Epithelial cell of esophagus (primary cell): ENCODE data around the gene PDGFB.
A peak's percentile ranks its signal among the peaks of the same experiment; 100 is the strongest.

Experiments used
- DNase-seq: peaks from one replicate; pipeline ENCODE4 v3.0.0; 2010; ENCODE audit warnings: low read depth
- H3K4me3 ChIP-seq: 2 replicates; pipeline ENCODE4 v1.5.1; 2011; ENCODE audit warnings: mild to moderate bottlenecking, low read length, control low read depth
- TF ChIP-seq, protein P1 (sequence below): IDR thresholded peaks from 2 replicates; pipeline ENCODE4 v1.5.1; 2011; ENCODE audit warnings: low read depth, mild to moderate bottlenecking, low read length, control low read depth, inconsistent platforms; ENCODE audit not compliant: insufficient read depth; ENCODE audit errors: missing control alignments

PDGFB gene

DNA sequence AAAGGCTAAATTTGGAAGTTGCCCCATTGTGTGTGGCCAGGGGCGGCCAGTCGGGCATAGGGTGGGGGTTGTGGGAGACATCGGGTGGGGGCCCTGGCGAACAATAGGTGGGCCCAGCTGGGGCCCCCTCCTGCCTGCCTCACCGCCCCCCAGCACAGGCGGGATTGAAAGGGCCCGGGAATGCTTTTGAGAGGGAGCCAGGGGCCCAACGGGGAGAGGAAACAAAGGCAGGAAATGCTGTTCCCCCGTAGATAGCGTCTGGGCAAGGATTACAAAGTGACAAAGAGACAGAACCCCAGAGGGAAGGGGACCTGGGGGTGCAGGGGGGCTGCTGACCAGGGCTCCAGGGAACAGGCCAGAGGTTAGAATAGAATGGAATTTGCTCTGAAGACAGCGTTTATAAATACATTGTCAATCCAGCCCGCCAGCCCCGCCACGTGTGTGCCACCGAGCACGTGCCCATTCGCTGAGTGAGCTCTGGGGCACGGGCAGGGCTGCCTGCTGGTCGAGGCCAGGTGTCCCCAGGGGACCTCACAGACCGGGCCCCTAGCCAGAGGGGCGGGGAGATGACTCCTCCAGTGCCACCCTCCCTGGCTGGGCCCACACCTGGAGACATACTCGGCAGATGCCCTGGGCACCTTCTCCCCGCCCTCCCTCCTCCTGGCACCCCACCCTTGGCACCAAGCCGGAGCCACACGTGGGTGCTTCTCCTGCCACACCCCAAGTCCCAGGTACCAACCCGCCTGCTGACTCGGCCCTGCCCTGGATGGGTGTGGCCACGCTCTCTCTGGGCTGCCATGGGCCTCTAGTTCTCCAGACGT lies 9.7 kb downstream of the PDGFB start:
- TF ChIP-seq, protein P1, sequence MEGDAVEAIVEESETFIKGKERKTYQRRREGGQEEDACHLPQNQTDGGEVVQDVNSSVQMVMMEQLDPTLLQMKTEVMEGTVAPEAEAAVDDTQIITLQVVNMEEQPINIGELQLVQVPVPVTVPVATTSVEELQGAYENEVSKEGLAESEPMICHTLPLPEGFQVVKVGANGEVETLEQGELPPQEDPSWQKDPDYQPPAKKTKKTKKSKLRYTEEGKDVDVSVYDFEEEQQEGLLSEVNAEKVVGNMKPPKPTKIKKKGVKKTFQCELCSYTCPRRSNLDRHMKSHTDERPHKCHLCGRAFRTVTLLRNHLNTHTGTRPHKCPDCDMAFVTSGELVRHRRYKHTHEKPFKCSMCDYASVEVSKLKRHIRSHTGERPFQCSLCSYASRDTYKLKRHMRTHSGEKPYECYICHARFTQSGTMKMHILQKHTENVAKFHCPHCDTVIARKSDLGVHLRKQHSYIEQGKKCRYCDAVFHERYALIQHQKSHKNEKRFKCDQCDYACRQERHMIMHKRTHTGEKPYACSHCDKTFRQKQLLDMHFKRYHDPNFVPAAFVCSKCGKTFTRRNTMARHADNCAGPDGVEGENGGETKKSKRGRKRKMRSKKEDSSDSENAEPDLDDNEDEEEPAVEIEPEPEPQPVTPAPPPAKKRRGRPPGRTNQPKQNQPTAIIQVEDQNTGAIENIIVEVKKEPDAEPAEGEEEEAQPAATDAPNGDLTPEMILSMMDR, result no peak
- DNase-seq, result peak; percentile 79
- no peak overlapping the region for H3K4me3 ChIP-seq

DNA sequence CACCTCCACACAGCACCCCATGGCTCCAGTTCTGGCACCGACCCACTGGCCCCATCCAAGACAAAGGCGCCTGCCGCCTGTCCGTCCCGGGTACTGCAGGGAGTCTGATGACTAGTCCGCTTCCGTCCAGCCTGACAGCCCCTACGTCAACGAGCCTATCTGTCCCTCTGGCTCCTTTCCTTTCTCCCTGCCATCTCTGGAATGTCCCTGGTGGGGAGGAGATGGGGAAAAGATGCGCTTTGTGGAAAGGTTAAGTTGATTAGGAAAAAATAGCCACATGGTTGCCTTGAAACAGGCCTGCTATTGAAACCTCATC lies 10.4 kb downstream of the PDGFB start:
- no peak for DNase-seq
- TF ChIP-seq, protein P1, result no peak
- H3K4me3 ChIP-seq, result no peak overlapping the region

DNA sequence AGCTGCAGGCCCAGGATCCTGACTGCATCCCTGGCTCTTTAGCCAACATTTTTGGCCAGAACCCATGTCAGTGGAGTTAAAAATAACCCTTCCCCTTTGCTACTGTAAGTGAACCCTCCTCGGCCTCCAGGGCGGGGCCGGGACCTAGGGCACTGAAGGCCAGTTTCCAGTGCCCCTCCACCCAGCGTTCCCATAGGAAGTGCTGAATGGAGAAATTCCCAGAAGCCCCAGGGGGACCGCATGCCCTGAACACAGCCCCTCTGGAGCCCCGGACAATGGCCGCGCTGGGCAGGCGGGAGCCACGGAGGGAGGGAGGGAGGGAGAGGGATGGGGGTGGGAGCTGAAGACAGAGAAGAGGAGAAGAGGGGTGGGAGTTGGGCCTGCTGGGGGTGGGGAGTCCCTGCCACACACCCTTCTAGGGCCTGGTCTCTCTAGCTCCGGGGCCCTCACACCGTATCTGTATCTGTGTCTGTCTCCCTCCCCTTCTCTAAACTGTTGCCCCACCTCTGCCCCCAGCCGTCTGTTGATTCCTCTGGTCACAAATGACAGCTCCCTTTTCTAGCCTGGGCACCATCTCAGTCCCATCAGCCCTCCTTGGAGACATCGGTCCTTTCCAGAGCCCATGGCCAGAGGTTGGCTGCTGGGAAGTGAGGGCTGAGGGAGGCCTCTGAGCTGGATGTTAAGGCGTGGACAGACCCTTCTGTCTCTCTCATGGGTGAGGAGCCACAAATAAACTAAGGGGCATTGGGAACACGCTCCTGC lies 10.9 kb downstream of the PDGFB start:
- no peak overlapping the region for H3K4me3 ChIP-seq
- DNase-seq, result no peak
- TF ChIP-seq, protein P1, result no peak

- H3K4me3 ChIP-seq, result no peak overlapping the region
- TF ChIP-seq, protein P1, result no peak
- DNase-seq, result no peak
Measured at GRCh38 chr22:39232806-39233709, 11.7 kb downstream of the PDGFB start.

GRCh38 chr22:39232246-39232645 lies 12.5 kb downstream of the PDGFB start:
- no peak for DNase-seq
- TF ChIP-seq, protein P1, result no peak
- no peak overlapping the region for H3K4me3 ChIP-seq

DNA sequence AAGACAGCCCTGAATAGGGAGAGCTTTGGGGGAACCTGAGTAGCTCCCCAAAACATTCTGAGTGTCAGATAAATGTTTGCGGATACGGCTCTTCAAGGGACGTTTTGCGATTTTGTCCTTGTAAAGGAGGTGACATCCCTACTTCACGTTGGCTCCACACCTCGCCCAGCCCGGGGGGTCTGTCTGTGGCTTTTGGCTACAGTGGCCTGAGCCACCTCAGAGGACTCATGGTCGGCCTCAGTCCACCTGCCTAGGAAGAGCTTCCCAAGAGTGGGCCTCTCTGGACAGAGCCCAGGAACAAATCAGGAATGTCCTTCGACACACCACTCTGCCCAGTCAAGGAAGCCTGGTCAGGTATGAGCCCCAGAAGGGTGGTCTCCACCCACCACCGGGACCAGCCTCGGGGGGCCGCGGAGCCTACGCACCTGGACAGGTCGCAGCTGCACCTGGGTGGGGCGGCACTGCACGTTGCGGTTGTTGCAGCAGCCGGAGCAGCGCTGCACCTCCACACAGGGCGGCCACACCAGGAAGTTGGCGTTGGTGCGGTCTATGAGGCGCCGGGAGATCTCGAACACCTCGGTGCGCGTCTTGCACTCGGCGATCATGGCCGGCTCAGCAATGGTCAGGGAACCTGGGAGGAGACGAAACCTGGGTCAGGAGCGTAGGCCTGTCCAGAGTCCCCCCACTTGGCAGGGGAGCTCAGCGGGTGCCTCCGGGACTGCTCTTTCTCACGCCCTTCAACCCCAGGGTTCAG lies 13.4 kb downstream of the PDGFB start:
- no peak for DNase-seq
- H3K4me3 ChIP-seq, result no peak overlapping the region
- TF ChIP-seq, protein P1, result no peak
